ENCODE results near the gene RCN2.
"Not testable (repeated sequence)": the region's sequence is repeated elsewhere in the genome, so short reads cannot be mapped to it uniquely, and the experiment has no call there.

RCN2 gene

DNA sequence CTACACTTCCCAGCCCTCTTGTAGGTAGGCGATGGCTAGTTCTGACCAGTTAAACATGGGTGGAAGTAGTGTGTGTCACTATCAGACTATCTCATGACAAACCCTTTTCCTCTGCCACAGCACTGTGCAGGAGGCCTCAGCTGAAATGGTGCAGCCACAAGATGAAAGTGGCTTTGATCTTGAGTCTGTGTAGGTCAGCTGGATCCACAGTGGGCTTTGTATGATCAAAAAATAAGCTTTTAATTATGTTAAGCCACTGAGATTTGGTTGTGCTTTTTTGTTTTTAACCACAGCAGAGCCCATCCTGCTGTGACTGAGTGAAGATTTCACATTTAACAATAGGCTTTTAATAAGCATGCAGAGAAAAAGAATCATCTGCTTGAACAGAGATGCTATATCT lies 19.7 kb downstream of the RCN2 start:
- no peak overlapping the region for H3K4me3 ChIP-seq (ENCODE audit: low read depth, low read length)
- TF ChIP-seq CTCF (IDR thresholded peaks at IDR 0.05; ENCODE audit: borderline replicate concordance, insufficient read depth, low read depth, low read length), result no peak

GRCh38 chr15:76953913-76954312 lies 22.4 kb downstream of the RCN2 start:
- H3K4me3 ChIP-seq (ENCODE audit: low read depth, low read length), result no peak overlapping the region
- TF ChIP-seq CTCF (IDR thresholded peaks at IDR 0.05; ENCODE audit: borderline replicate concordance, insufficient read depth, low read depth, low read length), result no peak

DNA sequence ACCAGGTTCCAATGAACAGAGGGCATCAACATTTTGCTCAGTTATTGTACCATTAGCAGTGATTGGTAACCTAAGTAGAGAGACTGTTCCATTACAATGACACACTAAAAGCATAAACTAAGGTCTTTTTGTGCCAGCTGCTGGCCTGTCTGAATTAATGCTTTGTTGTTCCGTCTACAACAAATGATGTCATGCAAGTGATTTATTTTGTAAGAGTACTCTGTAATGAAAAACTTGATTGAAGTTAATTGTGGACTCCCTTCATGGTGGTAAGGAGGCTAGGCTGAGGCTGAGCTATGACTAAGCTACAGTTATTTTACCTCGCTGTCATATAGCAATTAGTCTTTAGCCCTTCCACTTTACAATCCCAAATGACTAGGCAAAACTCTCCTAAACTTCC lies 23.2 kb downstream of the RCN2 start:
- H3K4me3 ChIP-seq (ENCODE audit: low read depth, low read length), result no peak overlapping the region

DNA sequence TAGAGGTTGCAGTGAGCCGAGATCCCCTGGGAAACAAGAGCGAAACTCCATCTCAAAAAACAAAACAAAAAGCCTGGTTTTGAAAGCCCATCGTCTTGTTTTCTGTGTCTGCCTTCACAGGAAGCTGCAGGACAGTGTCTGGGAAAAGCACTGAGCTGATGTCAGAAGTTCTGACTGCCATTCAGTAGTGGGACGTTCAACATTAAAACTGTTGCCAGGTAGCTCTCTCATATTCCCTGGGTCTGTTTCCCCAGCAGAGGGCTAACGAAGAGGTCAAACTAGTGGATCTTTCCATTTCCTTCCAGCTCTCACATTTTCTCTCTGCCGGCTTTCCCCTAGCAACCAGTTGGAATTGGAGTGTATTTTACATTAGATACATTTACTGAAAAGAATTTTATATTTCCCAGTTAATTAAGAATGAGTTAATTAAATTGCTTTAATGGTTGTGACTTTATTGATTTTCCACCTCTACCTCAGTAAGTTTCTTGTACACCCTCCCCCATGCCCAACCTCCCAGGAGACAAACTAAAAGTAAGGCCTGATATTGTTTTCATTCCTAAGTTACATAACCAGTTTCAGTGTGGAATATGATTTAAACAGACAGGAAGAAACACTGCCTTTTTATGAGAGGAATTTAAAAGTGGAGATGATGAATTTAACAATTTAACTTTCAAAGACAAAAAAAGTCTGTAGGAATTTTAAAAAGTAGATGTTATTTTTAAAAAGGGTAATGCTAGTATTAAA lies 29.9 kb downstream of the RCN2 start:
- no peak for TF ChIP-seq CTCF (IDR thresholded peaks at IDR 0.05; ENCODE audit: borderline replicate concordance, insufficient read depth, low read depth, low read length)
- no peak overlapping the region for H3K4me3 ChIP-seq (ENCODE audit: low read depth, low read length)

More for the DNA sequence above, 23.2 kb downstream of the RCN2 start:
- TF ChIP-seq CTCF (IDR thresholded peaks at IDR 0.05; ENCODE audit: borderline replicate concordance, insufficient read depth, low read depth, low read length), result no peak

DNA sequence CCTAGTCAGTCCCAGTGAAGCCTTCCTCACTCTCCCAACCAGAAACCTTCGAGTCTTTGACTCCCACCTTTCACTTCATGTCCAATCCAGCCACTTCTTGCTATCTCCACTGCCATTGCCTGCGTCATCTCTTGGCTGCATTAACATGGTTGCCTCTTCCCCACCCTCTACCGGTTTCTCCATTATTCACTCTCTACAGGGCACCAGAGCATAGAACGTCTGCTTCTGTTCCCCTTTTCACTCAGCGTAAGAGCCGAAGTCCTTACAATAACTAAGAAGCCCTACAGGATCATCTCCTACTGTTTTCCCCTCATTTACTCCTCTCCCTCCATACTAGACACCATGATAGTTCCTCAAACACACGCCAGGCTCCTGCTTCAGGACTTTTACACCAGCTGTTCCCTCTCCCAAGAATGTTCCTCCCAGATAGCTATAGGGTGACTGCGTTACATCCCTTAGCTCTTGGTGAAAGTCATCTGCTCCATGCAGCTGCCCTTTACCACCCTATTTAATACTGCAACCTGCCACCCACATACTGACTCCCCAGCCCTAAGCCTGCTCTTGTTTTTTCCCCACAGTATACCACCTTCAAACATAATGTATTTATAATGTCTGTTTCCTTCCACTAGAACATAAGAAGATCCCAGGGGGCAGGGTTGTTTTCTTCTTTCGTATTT lies 30.9 kb downstream of the RCN2 start:
- H3K4me3 ChIP-seq (ENCODE audit: low read depth, low read length), result no peak overlapping the region
- no peak for TF ChIP-seq CTCF (IDR thresholded peaks at IDR 0.05; ENCODE audit: borderline replicate concordance, insufficient read depth, low read depth, low read length)

- no peak for TF ChIP-seq CTCF (IDR thresholded peaks at IDR 0.05; ENCODE audit: borderline replicate concordance, insufficient read depth, low read depth, low read length)
- no peak overlapping the region for H3K4me3 ChIP-seq (ENCODE audit: low read depth, low read length)
Measured at GRCh38 chr15:76963596-76963995, 32.0 kb downstream of the RCN2 start.

GRCh38 chr15:76964157-76964556 lies 32.6 kb downstream of the RCN2 start:
- TF ChIP-seq CTCF (IDR thresholded peaks at IDR 0.05; ENCODE audit: borderline replicate concordance, insufficient read depth, low read depth, low read length), result no peak
- H3K4me3 ChIP-seq (ENCODE audit: low read depth, low read length), result no peak overlapping the region

DNA sequence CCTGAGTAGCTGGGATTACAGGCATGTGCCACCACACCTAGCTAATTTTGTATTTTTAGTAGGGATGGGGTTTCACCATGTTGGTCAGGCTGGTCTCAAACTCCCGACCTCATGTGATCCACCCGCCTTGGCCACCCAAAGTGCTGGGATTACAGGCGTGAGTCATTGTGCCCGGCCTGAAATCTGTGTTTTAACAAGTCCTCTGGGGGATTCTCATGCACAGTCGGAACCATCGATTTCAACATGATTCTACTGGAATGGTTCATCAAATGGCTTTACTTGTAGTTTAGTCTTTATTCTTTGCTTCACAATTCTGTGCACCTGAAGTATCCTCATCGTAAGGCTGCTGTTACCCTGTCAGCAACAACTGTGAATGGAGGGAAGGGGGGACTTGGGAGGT lies 34.5 kb downstream of the RCN2 start:
- not testable (repeated sequence) for H3K4me3 ChIP-seq (ENCODE audit: low read depth, low read length)
